ENCODE measurements around the gene CDK7. TPM values are rescaled to one million over a fixed set of nuclear protein-coding genes. Genes with fewer than 3 reads are reported as not detected.

Gene CDK7
- total and polyA plus RNA-seq, 9 of the 15 experiments (the other 6 are each of a cell fraction or from before 2014, with no cell fraction given), result 41.7 to 143 (median 65.3) TPM

DNA sequence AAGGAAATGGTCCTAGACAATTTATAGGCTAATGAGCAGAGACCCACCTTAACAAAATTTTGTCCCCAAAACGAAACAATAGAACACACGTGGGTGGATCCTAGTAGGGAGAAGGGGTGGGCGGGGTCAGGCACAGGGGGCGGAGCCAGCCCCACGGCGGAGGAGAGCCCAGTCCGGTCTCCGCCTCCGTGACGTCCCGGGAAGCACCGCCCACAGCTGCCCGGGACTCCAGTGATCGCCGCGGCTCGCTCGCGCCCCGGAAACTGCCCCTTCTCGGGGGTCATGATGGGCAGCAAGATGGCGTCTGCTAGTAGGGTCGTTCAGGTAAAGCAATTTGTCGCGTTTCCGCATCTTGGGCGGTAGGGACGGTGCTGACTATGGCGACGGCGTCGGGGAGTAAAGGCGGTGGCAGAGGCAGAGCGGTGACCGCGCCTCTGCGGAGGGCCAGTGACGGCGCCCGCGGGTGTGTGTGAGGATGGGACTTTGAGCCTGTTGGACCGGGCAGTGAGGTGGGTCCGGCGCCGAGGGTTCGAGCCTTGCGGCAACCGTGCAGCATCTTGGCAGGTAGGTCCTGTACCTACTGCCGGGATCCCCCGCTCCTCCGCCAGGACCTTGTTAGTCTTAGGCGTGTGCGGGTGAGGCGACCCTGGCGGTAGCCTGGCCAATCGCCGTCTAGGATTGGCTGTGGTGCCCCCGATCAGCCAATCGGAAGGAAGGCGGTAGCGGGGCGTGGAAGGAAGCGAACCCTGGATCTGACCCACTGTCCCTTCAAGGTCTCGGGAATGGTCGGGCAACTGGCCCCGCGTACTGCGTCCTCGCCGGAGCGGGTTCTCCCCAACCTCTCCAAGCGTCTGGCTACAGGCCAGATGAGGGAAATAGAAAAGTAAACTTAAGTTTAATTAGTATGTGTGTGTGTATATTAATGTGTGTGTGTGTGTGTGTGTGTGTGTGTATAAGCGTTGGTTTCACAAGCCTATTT is 16.8 kb upstream of the CDK7 start (continued):
- TF ChIP-seq ZFX (CRISPR knock-in tag; IDR thresholded peaks at IDR 0.05) (peak; percentile 33; the same call in 1 of the 2 replicates), BCOR (IDR thresholded peaks at IDR 0.05) (peak; percentile 36; the same call in 1 of the 2 replicates), ZBTB1 (CRISPR knock-in tag; IDR thresholded peaks at IDR 0.05; ENCODE audit: borderline replicate concordance, low read depth) (0 out of 2 replicates have a peak, but pooled peaks have one; percentile 82), ZNF324 (CRISPR knock-in tag; IDR thresholded peaks at IDR 0.05) (no peak), ZNF76 (CRISPR knock-in tag; IDR thresholded peaks at IDR 0.05; ENCODE audit: borderline replicate concordance) (no peak), NCOR1 (IDR thresholded peaks at IDR 0.05) (no peak), BRD4 (IDR thresholded peaks at IDR 0.05) (no peak), KAT7 (CRISPR knock-in tag; IDR thresholded peaks at IDR 0.05; ENCODE audit: borderline replicate concordance) (peak; percentile 86), TRIM28 (IDR thresholded peaks at IDR 0.05) (no peak), ZSCAN32 (CRISPR knock-in tag; IDR thresholded peaks at IDR 0.05) (no peak), NR2C2 (CRISPR knock-in tag; IDR thresholded peaks at IDR 0.05) (peak; percentile 79; the same call in 1 of the 2 replicates), NR2C2 (tag; IDR thresholded peaks at IDR 0.05) (peak; percentile 97), ETV6 (IDR thresholded peaks at IDR 0.05; ENCODE audit: borderline replicate concordance in 1 of 2, low read depth in 2 of 2, low read length in 1 of 2) (no peak), ETV6 (CRISPR knock-in tag; IDR thresholded peaks at IDR 0.05; ENCODE audit: borderline replicate concordance) (no peak), TRIM24 (IDR thresholded peaks at IDR 0.05) (no peak), RBFOX2 (IDR thresholded peaks at IDR 0.05; ENCODE audit: low read depth, low read length) (peak; percentile 94), MECOM (CRISPR knock-in tag; IDR thresholded peaks at IDR 0.05) (0 out of 2 replicates have a peak, but pooled peaks have one; percentile 14)
- TF ChIP-seq, protein P1, sequence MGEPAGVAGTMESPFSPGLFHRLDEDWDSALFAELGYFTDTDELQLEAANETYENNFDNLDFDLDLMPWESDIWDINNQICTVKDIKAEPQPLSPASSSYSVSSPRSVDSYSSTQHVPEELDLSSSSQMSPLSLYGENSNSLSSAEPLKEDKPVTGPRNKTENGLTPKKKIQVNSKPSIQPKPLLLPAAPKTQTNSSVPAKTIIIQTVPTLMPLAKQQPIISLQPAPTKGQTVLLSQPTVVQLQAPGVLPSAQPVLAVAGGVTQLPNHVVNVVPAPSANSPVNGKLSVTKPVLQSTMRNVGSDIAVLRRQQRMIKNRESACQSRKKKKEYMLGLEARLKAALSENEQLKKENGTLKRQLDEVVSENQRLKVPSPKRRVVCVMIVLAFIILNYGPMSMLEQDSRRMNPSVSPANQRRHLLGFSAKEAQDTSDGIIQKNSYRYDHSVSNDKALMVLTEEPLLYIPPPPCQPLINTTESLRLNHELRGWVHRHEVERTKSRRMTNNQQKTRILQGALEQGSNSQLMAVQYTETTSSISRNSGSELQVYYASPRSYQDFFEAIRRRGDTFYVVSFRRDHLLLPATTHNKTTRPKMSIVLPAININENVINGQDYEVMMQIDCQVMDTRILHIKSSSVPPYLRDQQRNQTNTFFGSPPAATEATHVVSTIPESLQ (CRISPR knock-in tag; IDR thresholded peaks at IDR 0.05), result 0 out of 2 replicates have a peak, but pooled peaks have one; percentile 55
- TF ChIP-seq, protein P2, sequence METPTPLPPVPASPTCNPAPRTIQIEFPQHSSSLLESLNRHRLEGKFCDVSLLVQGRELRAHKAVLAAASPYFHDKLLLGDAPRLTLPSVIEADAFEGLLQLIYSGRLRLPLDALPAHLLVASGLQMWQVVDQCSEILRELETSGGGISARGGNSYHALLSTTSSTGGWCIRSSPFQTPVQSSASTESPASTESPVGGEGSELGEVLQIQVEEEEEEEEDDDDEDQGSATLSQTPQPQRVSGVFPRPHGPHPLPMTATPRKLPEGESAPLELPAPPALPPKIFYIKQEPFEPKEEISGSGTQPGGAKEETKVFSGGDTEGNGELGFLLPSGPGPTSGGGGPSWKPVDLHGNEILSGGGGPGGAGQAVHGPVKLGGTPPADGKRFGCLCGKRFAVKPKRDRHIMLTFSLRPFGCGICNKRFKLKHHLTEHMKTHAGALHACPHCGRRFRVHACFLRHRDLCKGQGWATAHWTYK (CRISPR knock-in tag; IDR thresholded peaks at IDR 0.05), result 0 out of 2 replicates have a peak, but pooled peaks have one; percentile 78
- TF ChIP-seq, protein P3, sequence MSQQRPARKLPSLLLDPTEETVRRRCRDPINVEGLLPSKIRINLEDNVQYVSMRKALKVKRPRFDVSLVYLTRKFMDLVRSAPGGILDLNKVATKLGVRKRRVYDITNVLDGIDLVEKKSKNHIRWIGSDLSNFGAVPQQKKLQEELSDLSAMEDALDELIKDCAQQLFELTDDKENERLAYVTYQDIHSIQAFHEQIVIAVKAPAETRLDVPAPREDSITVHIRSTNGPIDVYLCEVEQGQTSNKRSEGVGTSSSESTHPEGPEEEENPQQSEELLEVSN (IDR thresholded peaks at IDR 0.05; ENCODE audit: borderline replicate concordance in 1 of 2, extremely low read depth in 1 of 2, insufficient read depth in 1 of 2, insufficient read length in 1 of 2, low read depth in 1 of 2, low read length in 1 of 2, poor library complexity in 1 of 2, severe bottlenecking in 1 of 2), result peak; percentile 30 to 53
- TF ChIP-seq, protein P4, sequence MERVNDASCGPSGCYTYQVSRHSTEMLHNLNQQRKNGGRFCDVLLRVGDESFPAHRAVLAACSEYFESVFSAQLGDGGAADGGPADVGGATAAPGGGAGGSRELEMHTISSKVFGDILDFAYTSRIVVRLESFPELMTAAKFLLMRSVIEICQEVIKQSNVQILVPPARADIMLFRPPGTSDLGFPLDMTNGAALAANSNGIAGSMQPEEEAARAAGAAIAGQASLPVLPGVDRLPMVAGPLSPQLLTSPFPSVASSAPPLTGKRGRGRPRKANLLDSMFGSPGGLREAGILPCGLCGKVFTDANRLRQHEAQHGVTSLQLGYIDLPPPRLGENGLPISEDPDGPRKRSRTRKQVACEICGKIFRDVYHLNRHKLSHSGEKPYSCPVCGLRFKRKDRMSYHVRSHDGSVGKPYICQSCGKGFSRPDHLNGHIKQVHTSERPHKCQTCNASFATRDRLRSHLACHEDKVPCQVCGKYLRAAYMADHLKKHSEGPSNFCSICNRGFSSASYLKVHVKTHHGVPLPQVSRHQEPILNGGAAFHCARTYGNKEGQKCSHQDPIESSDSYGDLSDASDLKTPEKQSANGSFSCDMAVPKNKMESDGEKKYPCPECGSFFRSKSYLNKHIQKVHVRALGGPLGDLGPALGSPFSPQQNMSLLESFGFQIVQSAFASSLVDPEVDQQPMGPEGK (CRISPR knock-in tag; IDR thresholded peaks at IDR 0.05; ENCODE audit: borderline replicate concordance), result no peak

All from K562 (cell line).